HG03469 (cell line): ENCODE data around the gene GALNS.
"Not testable (repeated sequence)": the region's sequence is repeated elsewhere in the genome, so short reads cannot be mapped to it uniquely, and the experiment has no call there.

Source experiments
- ATAC-seq: cut with Tn5 transposase; IDR thresholded peaks from one replicate; pipeline ENCODE4 v1.9.1; 2021; ENCODE audit warnings: mild to moderate bottlenecking, moderate library complexity, moderate number of reproducible peaks; ENCODE audit not compliant: unreplicated experiment

The GALNS gene

GRCh38 chr16:88839745-88840599 lies 16.8 kb downstream of the GALNS start:
- no peak for ATAC-seq

DNA sequence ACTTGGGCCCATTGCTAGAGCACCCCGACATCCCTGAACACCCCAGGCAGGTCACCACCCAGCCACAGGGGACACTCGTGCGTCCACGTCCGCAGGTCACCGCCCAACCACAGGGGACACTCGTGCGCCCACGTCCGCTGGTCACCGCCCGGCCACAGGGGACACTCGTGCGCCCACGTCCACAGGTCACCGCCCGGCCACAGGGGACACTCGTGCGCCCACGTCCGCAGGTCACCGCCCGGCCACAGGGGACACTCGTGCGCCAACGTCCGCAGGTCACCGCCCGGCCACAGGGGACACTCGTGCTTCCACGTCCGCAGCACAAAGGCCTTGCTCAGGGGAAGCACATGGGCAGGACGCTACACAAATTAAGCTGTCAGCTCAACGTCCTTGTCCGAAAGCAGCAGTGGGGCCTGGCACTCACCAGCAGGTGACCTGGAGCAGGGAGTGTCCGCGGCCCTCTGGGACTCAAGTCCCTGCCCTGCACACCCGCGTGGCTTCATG lies 17.7 kb downstream of the GALNS start:
- ATAC-seq, result no peak

GRCh38 chr16:88838566-88838965 lies 18.2 kb downstream of the GALNS start:
- ATAC-seq, result no peak

DNA sequence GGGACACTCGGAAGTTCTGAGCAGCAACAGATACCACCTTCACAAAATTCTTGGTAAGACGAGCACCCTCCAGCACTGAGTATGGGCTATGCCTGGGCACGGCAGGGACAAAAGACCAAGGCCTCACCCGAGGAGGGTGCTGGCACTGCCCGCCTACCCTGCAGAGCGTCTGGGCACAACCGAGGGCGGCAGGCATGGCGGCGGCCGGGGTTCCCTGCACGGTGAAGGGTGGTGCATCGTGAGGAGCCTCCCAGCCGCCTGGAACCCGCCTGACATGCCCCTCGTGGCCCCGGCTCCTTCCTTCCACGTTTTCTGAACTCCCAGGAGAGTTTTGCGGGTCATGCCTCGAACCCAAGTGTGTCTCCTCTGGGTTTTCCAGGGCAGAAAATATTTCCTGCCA lies 18.9 kb downstream of the GALNS start:
- ATAC-seq, result no peak

DNA sequence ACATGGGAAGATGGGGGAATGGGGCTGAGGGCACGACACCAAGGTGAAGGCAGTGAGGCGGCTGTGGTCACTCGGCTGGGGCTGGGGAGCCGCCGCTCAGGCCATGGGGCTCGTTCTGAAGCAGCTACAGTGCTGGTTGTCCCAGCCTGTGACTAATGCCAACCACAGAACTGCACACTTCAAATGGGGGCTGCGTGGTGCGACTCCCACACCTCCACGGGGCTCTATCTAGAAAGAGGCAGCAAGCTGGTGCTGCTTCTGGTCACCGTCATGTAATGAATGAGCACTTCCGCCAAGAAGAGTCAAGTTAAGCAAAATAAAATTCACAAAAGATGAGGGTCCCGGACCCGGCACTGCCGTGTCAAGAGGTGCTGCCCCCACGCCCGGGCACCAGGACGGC lies 20.0 kb downstream of the GALNS start:
- no peak for ATAC-seq

- no peak for ATAC-seq
Observed at GRCh38 chr16:88835818-88836217, 20.9 kb downstream of the GALNS start.

- ATAC-seq, result no peak
Observed at GRCh38 chr16:88835383-88835782, 21.4 kb downstream of the GALNS start.

DNA sequence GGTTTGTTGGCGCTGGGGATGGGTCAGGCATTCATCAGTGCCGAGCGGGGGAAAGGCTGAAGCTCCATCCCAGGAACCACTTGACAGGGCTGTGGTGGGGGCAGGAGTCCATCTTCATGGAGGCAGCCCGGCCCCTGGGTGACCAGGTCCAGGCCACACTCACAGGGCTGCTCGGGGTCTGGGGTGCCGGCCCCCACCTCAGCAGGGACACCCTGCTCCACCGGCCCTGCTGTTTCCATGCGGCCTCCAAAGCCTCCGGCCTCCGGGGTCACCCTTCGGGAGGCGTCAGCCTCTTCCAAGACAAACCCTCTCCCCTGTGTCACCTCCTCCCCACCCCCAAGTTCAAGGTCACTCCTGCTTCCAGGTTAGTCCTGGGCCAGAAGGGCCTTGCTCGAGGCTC lies 22.1 kb downstream of the GALNS start:
- ATAC-seq, result no peak

- no peak for ATAC-seq
Observed at GRCh38 chr16:88833086-88833485, 23.7 kb downstream of the GALNS start.

DNA sequence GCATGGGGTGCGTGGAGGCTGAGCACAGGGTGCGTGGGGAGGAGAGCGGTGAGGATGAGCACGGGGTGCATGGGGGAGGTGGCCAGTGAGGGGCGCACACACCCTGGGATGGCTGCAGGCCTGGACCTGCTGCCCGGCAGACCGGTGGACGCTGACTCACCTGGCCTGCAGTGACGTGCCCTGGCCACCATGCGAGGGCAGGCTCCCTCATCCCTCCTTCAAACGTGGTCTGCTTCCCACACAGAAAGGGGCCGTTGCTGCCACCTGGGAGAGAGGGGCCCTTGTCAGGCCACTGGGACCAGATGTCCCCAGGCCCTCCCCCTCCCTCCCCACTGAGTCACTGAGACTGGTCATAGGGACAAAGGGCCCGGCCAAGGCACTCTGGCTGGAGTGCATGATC lies 24.9 kb downstream of the GALNS start:
- no peak for ATAC-seq

GRCh38 chr16:88830783-88831182 lies 26.0 kb downstream of the GALNS start:
- ATAC-seq, result no peak

- no peak for ATAC-seq
Observed at GRCh38 chr16:88830258-88830657, 26.5 kb downstream of the GALNS start.

DNA sequence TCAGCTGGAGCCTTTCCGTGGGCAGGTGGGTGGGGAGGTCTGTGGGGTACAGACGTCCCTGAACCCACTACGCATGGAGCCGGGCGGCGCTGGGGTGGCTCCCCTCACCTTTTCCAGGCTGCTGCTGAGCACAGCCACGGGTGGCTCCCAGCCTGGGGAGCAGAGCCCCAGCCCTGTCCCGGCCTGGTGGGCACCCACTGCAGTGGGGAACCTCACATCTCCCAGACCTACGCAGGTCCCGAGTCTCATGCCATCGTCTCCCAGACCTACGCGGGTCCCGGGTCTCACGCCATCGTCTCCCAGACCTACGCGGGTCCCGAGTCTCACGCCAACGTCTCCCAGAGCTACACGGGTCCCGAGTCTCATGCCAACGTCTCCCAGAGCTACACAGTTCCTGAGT lies 28.0 kb downstream of the GALNS start:
- ATAC-seq, result no peak

GRCh38 chr16:88827727-88828126 lies 29.0 kb downstream of the GALNS start:
- ATAC-seq, result no peak

DNA sequence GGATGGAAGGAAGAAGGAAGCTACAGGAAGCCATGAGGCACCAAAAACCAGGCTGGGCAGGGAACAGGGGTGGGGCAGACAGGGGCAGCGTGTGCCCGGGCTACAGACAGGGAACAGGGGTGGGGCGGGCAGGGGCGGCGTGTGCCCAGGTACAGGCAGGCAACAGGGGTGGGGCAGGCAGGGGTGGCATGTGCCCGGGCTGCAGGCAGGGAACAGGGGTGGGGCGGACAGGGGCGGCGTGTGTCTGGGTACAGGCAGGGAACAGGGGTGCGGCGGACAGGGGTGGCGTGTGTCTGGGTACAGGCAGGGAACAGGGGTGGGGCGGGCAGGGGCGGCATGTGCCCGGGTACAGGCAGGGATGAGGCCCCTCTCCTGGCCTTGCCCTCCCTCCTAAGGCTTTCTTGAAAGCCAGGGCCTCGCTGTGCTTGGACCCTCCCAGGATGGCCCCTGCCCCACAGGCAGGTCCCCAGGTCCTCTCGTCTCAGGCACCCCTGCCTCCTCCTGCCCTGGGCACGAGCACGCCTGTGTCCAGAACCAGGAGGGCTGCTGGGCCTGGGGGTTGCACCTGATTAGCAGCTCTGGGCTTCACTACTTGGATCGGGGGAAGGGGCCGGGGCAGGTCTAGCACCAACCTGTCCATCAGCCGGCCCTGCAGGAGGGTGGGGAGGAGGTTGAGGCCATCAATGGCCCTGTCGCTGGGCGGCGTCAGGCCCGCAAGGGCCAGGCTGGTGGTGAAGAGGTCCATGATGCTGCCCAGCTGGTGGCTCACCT lies 30.5 kb downstream of the GALNS start:
- ATAC-seq, result no peak

- ATAC-seq, result no peak
Observed at GRCh38 chr16:88825146-88825545, 31.6 kb downstream of the GALNS start.

- no peak for ATAC-seq
Observed at GRCh38 chr16:88824256-88825077, 32.3 kb downstream of the GALNS start.

DNA sequence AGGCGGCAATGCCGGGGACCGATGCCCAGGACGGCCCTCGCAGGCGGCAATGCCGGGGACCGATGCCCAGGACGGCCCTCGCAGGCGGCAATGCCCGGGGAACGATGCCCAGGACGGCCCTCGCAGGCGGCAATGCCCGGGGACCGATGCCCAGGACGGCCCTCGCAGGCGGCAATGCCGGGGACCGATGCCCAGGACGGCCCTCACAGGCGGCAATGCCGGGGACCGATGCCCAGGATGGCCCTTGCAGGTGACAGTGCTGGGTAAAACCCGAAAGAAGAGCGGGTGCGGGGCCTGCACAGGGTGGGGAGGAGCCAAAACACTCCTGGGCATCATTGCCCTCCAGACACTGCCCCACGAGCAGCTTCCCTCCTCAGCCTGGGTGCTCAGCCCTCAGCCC lies 33.1 kb downstream of the GALNS start:
- ATAC-seq, result not testable (repeated sequence)

- ATAC-seq, result no peak
Observed at GRCh38 chr16:88822281-88823040, 34.3 kb downstream of the GALNS start.

DNA sequence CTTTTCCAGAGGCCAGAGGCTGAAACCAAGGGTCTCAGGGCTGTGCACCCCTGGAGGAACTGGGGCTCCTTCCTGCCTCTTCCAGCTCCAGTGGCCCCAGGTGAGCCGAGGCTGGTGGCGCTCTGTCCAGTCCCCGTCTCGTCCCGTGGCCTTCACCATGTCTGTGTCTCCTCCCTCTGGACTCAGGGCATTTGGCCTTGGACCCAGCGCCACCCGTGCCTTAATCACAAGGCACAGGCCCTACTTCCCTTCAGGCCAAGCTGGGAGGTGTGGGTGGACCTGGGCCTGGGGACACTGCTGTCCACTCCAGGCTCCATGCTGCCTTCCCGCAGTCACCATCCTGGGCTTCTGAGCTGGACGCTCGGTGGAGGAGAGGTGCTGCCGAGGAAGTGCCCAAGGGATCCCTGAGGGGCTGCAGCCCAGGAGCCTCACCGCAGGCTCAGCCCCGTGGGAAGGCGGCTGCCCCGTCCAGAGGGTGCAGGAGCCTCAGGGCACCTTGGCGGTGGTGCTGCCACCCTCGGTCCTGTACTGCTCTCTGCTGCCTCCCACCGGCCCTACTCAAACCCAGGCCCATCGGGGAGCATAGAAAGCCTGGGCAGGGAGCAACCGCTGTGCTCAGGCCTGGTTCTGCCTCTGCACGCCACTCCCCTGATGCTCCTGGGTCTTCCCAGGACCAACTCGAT lies 35.4 kb downstream of the GALNS start:
- no peak for ATAC-seq
